ENCODE results near the gene KSR1. TPM values are rescaled to one million over a fixed set of nuclear protein-coding genes. Genes with fewer than 3 reads are reported as not detected.
A peak's percentile ranks its signal among the peaks of the same experiment; 100 is the strongest.

The KSR1 gene
- total RNA-seq, 1 donor = 15.5 TPM

DNA sequence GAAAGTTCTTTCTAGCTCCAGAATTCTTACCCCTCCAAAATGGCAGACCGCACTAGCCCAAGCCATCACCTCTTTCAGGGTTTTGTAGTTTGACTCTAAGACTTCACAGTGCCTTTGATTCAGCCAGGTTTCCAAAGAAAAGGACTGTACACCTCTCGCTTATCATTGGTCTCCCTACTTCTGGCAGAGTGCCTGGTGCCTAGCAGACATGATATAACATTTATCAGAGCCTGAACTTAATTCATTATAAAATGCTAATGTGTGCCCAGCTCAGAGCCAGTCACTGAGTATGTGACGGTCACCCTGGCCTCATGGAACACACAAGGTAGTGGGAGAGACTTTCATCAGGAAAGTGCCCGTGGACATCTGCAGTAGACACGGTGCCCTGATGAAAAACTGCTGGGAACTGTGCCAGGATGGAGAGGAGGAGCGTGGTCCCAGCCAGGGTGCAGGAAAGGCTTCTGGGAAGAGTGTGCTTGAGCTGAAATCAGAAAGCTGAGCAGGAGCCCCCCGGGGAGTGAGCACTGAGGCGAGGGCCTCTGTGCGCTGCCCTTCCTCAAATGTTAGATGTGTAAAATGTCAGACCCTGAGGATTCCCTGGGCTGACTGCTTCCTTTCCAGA, 140.4 kb downstream of the KSR1 start:
- no peak overlapping the region for H3K4me3 ChIP-seq (ENCODE audit: low read depth, low read length)
- DNase-seq (ENCODE audit: low read depth) = no peak
- TF ChIP-seq, protein P1, sequence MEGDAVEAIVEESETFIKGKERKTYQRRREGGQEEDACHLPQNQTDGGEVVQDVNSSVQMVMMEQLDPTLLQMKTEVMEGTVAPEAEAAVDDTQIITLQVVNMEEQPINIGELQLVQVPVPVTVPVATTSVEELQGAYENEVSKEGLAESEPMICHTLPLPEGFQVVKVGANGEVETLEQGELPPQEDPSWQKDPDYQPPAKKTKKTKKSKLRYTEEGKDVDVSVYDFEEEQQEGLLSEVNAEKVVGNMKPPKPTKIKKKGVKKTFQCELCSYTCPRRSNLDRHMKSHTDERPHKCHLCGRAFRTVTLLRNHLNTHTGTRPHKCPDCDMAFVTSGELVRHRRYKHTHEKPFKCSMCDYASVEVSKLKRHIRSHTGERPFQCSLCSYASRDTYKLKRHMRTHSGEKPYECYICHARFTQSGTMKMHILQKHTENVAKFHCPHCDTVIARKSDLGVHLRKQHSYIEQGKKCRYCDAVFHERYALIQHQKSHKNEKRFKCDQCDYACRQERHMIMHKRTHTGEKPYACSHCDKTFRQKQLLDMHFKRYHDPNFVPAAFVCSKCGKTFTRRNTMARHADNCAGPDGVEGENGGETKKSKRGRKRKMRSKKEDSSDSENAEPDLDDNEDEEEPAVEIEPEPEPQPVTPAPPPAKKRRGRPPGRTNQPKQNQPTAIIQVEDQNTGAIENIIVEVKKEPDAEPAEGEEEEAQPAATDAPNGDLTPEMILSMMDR (IDR thresholded peaks at IDR 0.05; ENCODE audit: insufficient read depth, low read depth, low read length) = no peak

DNA sequence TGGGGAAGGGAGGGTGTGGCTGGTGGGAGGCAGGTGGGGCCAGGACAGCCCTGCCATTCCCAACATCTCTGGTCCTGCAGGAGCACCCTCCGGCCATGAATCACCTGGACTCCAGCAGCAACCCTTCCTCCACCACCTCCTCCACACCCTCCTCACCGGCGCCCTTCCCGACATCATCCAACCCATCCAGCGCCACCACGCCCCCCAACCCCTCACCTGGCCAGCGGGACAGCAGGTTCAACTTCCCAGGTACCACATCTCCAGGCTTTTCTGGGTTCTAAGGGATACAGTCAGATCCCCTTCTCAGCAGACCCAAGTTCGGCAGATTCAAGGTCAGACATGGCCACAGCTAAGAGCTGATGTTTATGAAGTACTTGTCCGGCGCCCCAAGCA, 140.9 kb downstream of the KSR1 start:
- no peak overlapping the region for H3K4me3 ChIP-seq (ENCODE audit: low read depth, low read length)
- TF ChIP-seq, protein P1 (IDR thresholded peaks at IDR 0.05; ENCODE audit: insufficient read depth, low read depth, low read length) = no peak
- DNase-seq (ENCODE audit: low read depth) = no peak

DNA sequence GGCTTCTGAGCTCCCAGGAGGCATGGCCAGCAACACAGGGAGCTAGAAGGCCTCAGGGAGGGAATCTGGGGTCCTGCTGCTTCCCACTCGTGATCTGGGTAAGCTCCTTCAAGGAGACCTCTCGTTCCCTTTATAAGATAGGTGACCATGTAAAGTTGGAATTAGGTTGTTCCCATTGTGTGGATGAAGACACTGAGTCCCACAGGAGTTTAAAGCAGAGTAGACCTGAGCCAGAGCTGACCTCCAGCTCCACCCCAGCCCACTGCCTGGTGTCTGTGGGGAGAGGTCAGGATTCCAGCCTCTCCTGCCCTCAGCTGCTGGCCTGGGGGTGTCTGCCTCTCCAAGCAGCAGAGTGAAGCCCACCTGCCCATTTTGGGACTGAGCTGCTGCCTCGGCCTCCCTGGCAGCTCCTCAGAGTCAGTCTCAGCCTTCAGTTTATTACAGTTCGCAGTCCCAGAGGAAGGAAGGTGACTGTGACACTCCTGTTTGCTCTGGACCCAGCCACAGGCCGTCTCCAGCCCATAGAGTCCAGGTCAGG, 141.6 kb downstream of the KSR1 start:
- no peak for DNase-seq (ENCODE audit: low read depth)
- H3K4me3 ChIP-seq (ENCODE audit: low read depth, low read length) = no peak overlapping the region
- TF ChIP-seq, protein P1 (IDR thresholded peaks at IDR 0.05; ENCODE audit: insufficient read depth, low read depth, low read length) = no peak

DNA sequence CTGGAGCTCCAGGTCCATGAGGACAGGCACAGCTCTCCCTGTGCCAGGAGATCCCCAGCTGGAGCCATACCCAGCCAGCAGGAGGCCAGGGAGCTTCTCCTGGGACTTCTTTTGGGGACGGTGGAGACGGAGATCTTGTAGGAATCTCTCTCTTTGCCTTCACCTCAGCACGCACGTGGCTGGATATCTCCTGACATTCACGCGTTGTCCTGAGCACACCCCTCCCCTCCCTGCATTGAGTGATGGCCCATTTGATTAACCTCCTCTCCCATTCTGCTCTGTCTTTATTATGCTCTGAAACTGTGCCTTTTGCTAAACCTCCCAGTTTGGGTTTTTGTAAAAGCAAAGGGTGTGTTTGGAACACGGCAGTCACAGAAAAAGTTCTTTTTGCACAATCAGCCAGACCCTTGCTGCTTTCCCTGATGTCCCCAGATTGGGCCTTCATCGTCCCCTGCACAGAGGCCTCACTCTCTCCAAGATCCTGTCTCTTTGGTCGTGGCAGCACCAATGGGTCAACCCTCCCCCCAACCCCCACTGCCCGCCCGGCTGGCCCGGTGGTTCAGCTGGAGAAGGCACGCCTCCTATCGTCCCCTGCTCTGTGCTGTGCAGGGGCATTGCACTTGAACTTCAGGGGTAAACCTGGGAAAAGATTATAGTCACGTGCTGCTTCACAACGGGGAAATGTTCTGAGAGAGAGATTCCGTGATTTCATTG, 142.2 kb downstream of the KSR1 start:
- TF ChIP-seq, protein P1 (IDR thresholded peaks at IDR 0.05; ENCODE audit: insufficient read depth, low read depth, low read length) = no peak
- H3K4me3 ChIP-seq (ENCODE audit: low read depth, low read length) = no peak overlapping the region
- DNase-seq (ENCODE audit: low read depth) = no peak

DNA sequence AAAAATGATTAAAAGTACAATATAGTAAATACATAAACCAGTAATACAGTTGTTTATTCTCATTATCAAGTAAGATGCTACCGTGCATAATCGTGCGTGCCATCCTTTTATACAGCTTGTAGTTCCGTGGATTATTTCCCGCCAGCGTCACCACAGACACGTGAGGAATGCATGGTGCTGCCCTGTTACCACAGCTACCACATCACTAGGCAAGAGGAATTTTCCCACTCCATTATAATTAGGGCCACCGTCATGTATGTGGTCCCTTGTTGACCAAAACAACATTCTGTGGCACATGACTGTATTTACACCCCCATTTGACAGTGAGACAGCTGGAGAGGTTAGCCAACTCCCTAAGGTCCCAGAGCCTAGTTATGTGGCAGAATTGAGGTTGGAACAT, 144.2 kb downstream of the KSR1 start:
- TF ChIP-seq, protein P1 (IDR thresholded peaks at IDR 0.05; ENCODE audit: insufficient read depth, low read depth, low read length) = no peak
- DNase-seq (ENCODE audit: low read depth) = no peak
- no peak overlapping the region for H3K4me3 ChIP-seq (ENCODE audit: low read depth, low read length)

DNA sequence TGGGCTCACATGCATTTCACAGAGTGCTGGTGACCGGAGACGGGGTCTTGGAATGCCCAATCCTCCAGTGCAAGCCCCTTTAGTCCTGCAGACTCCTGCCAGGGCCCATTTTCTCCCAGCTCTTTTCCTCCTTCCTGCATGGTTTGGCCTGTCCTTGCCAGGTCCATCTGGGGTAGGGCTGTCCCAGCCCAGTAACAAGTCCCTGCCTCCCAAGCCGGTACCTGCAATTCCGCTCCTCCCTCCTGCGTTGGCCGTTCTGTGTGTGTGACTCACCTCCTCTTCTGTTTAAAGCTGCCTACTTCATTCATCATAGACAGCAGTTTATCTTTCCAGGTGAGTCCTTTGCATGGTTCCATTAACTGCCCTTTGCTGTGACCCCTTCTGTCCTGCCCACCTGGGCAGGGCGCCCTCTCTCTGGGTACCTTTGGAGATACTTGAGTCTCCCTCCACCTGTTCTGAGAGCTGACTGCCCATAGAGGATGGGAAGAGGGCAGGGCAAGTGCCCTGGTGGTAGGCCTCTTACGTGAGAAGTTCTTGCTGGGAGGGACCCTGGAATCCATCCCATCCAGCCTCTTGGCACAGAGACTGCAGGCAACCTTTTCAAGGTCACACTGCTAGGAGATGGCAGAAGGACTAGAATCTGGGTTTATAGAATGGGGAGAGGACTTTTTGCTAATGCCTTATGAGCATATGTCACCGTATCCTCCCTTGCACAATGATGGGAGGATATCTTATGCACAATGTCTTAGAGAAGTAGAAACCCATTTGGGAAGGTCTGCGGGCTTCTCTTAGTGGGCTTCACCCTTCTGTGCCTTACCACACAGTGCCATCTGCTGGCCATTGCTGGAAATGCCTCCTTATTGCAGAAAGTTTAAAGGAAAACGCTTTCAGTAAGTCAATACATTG, 145.1 kb downstream of the KSR1 start:
- DNase-seq (ENCODE audit: low read depth) = peak; percentile 87
- TF ChIP-seq, protein P1 (IDR thresholded peaks at IDR 0.05; ENCODE audit: insufficient read depth, low read depth, low read length) = peak; percentile 93
- no peak overlapping the region for H3K4me3 ChIP-seq (ENCODE audit: low read depth, low read length)

Data from fibroblast of villous mesenchyme (primary cell).